Measurements from ENCODE around the gene SPINK6.

The SPINK6 gene

GRCh38 chr5:148255456-148255855 is 52.6 kb downstream of the SPINK6 start:
- no peak for TF ChIP-seq CTCF (IDR thresholded peaks at IDR 0.05)

GRCh38 chr5:148259288-148259687 is 56.4 kb downstream of the SPINK6 start:
- TF ChIP-seq CTCF (IDR thresholded peaks at IDR 0.05), result no peak

GRCh38 chr5:148261221-148261620 is 58.4 kb downstream of the SPINK6 start:
- no peak for TF ChIP-seq CTCF (IDR thresholded peaks at IDR 0.05)
